K562 treated with DMSO at 1 percent for 48 hours (cell line): ENCODE results near the gene ITIH1. TPM values are rescaled to one million over a fixed set of nuclear protein-coding genes. Genes with fewer than 3 reads are reported as not detected.

Experiments
- total RNA-seq: library from RNA; unstranded; fragments of 300-600 nt; gene quantifications from 2 replicates; pipeline ENCODE4 v1.2.3, GENCODE V29; 2022; ENCODE audit warnings: low replicate concordance; ENCODE audit errors: extremely low read depth

ITIH1 gene, protein sequence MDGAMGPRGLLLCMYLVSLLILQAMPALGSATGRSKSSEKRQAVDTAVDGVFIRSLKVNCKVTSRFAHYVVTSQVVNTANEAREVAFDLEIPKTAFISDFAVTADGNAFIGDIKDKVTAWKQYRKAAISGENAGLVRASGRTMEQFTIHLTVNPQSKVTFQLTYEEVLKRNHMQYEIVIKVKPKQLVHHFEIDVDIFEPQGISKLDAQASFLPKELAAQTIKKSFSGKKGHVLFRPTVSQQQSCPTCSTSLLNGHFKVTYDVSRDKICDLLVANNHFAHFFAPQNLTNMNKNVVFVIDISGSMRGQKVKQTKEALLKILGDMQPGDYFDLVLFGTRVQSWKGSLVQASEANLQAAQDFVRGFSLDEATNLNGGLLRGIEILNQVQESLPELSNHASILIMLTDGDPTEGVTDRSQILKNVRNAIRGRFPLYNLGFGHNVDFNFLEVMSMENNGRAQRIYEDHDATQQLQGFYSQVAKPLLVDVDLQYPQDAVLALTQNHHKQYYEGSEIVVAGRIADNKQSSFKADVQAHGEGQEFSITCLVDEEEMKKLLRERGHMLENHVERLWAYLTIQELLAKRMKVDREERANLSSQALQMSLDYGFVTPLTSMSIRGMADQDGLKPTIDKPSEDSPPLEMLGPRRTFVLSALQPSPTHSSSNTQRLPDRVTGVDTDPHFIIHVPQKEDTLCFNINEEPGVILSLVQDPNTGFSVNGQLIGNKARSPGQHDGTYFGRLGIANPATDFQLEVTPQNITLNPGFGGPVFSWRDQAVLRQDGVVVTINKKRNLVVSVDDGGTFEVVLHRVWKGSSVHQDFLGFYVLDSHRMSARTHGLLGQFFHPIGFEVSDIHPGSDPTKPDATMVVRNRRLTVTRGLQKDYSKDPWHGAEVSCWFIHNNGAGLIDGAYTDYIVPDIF
- not detected in 2 replicates for total RNA-seq

DNA sequence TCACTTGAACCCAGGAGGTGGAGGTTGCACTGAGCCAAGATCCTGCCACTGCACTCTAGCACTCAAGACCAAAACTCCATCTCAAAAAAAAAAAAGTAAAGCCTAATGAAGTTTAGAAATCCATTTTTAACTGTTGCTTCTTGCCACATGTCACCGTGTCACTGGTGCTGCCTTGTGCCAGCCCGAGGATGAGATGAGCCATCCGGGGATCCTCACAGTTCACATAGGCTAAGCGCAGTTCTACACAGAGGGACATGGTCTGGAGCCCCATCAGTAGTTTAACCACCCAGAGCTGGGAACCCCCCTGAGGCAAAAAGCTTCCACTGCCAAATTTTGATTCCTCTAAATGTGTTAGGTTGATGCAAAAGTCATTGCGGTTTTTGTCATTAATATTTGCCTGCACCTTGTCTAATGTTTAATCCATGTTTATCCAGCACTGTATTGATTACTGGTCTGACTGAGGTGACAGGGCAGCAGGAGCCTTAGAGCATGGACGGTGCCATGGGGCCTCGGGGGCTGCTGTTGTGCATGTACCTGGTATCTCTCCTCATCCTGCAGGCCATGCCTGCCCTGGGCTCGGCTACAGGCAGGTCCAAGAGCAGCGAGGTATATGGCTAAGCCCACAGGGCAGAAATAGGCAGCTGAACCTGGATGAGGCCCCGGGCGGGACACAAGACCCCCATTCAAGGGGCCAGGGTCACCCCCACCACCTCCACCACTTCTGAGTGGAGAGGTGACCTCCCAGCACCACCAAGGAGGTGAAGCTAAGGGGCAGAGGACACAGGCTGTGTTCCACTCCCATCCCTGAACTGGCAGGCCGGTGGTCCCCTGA lies at the start of gene ITIH1:
TSS of gene ITIH1 (plus strand) at position 473 of the 832 bp plus-strand sequence. CDS start at position 490, 17 bp downstream.

DNA sequence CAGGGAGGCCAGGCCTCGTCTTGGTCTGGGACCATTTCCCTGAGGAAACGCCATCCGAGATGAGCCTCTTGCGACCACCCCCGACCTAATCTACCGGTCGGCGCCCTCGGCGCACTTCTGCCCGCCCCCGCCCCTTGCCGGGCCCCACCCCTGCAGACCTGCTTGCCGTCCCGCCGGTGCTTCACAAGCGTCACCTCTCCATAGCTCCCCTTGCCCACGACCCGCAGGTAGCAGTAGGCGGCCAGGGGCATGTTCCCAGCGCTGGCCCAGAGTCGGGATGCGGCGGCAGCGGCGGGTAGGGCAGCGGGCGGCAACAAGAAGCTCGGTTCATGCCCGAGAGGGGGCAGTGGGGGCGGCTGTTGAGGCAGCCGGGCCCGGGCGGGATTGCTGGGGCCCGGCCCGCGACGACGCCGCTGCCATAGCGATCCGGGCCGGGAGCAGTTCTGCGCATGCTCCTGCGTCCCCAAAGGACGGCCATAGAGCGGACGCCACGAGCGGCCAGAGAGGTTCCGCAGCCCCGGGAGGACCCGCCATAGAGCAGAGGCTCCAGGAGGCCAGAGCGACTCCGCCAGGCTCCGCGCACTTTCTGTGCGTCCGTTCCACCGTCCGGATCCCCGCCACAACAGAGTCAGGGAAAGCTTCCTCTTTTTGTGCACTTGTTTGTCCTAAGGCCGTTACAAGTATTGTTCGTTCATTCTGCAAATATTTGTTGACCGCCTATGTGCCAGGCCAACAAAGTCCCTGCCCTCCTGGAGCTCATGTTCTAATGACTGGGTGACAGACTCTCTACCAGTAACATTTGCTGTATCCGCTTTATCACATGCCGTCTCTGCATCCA lies 6.7 kb upstream of the ITIH1 start, which contains the start of gene NEK4:
TSS of gene NEK4 (minus strand) at position 445 of the 838 bp plus-strand sequence. CDS start at position 251, 194 bp downstream.

DNA sequence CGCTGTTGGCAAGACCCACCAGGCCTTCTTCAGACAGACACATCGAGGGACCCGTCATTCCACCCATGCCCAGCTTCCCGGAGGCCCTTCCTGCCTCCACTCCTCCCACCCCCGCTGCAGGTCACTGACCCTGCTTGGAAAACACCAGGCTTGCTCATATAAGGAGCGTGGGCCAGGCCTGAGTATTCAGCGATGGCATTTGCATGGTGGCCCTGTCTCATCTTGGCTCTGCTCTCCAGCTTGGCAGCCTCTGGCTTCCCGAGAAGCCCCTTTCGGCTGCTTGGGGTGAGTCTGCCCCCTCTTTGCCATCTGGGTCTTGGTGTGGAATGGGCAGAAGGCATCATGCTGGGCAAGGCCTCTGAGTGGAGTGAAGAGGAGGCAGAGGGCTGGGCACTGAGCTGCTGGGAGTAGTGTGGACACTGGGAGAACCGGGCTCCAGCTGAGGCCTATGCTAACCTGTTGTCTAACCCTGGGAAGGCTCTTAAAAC lies 17.3 kb downstream of the ITIH1 start, which contains the start of gene ITIH3:
TSS of gene ITIH3 (plus strand) at position 185 of the 488 bp plus-strand sequence. CDS start at position 193, 8 bp downstream.

DNA sequence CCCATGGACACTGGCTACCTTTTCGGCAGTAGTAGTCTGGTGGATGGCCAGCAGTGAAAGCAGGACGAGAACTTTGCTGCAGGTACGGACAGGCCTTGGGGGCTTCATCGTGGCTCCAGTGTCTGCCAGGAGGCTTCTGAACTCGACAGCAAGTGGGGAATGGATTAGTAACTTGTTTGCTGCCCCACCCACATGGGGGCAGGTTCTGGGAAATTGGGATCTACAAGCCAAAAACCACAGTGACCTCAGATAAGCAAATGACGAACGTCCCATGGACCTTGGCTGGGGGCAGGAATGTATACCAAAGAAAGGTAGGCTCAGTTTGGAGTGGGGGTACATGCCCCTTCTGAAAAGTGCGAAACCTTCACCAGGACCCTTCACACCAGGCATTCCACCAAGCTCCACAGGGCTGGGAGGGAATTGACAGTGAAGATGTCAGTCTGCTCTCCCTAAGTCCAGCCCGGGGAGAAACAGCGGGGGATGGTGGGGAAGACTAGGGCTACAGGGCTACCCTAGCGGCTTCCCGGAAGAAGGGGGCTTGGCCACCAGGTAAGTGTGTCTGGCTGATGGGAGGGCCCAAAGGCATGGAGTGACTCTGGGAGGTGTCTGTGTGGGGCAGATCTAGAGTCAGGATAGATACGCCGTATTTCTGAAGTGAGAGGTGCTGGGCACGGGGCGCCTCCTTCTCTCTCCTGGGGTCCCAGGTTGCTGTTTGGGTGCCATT lies 53.3 kb downstream of the ITIH1 start, which contains the start of gene ITIH4:
TSS of gene ITIH4 (minus strand) at position 138 of the 724 bp plus-strand sequence. CDS start at position 108, 30 bp downstream.

DNA sequence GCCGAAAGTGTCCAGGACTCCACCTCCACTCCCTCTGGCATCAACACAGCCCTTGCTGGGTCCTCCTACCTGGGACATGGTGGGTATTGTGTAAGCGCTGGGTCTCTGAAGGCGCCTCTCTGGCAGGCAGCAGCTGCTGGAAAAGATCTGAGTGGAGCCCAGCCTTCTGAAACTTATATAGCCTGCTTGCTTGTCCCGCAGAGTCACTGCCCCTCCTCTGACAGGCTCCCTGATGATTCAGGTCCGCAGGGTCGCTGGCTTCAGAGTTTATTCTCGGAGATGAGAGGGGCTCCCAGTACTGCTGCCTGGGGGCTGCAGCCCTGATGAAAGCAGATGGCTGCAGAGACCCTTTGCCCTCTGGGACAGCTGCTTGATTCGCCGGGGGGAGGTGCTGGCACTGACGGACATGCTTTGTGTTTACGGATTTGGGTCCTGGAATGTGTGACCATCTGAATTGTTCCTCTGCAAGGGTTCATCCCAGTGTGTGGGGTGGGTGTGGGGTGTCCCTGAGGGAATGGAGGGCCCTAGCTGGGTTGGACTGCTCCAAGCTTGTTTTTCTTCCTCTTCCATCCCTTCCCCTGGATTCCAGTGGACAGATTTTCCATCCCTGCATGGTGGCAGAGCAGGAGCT lies 57.6 kb downstream of the ITIH1 start, which contains the start of gene MUSTN1:
TSS of gene MUSTN1 (minus strand) at position 149 of the 631 bp plus-strand sequence. CDS start at position 78, 71 bp downstream.

Other genes with a start within 250 kb of the ITIH1 start
- not detected in 2 replicates for gene NT5DC2, start 243.7 kb upstream of the ITIH1 start, total RNA-seq
- gene UQCC5, start 241.0 kb upstream of the ITIH1 start, total RNA-seq = not detected in 2 replicates
- not detected in 2 replicates for gene PBRM1, start 91.7 kb upstream of the ITIH1 start, total RNA-seq
- gene GNL3, start 91.6 kb upstream of the ITIH1 start, total RNA-seq = not detected in 2 replicates
- not detected in 2 replicates for gene GLT8D1, start 71.8 kb upstream of the ITIH1 start, total RNA-seq
- gene SPCS1, start 71.5 kb upstream of the ITIH1 start, total RNA-seq = not detected in 2 replicates
- not detected in 2 replicates for gene NEK4, start 6.7 kb upstream of the ITIH1 start, total RNA-seq
- not detected in 2 replicates for gene ITIH3, start 17.2 kb downstream of the ITIH1 start, total RNA-seq
- not detected in 2 replicates for gene ITIH4, start 53.1 kb downstream of the ITIH1 start, total RNA-seq
- not detected in 2 replicates for gene MUSTN1, start 57.4 kb downstream of the ITIH1 start, total RNA-seq
- not detected in 2 replicates for gene STIMATE, start 119.9 kb downstream of the ITIH1 start, total RNA-seq